GM19099 (cell line): Measurements from ENCODE around the gene CORO1C.

Source experiments
- POLR2A ChIP-seq: IDR thresholded peaks from 3 replicates; pipeline ENCODE4 v1.6.1; 2011; ENCODE audit warnings: low read depth; ENCODE audit not compliant: insufficient read length; ENCODE audit errors: extremely low read depth

CORO1C gene

GRCh38 chr12:108679106-108679681, 52.1 kb downstream of the CORO1C start:
- TF ChIP-seq POLR2A: no peak

DNA sequence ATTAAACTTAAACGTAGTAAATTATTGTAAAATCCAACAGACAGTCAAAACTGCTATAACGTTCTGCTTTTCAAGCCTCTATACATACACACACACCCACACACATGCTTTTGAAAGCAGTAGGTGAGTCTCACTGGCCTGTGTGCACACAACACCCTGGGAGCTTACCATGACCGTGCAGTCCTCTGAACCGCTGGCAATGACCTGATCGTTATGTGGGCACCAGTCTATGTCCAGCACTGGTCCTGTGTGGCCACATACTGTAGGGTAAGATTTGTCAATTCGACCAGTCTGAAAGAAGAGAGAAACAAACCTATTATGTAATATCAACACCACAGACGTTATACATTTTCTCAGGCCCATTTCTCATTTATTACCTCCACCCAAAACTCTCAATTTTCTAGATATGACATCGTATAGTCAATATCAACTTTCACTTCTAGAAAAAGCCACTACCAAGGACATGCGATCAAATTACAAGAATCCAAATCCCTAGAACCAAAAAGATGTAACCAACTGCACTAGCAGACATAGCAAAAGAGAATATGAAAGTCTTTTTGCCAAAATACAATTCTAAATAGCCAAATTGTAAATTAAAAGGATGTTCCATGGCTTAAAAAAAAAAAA, 53.1 kb downstream of the CORO1C start:
- TF ChIP-seq POLR2A: no peak

DNA sequence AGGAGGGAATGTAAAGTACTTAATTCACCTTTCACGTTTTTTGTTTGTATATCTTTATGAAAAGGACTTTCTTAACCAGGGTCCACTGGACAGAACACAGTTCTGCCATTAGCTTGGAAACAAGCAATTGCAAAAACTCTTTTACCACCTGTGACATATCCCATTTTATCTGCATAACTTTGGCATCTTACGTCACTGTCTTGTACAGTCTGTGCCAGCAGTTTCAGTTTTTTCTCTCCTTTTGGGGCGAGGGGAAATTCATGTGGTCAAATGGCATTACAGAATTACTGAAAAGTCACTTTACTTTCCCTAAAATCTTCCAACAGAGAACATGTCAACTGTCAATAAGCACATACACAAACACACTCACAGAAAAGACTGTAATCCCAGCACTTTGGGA, 53.9 kb downstream of the CORO1C start:
- no peak for TF ChIP-seq POLR2A

DNA sequence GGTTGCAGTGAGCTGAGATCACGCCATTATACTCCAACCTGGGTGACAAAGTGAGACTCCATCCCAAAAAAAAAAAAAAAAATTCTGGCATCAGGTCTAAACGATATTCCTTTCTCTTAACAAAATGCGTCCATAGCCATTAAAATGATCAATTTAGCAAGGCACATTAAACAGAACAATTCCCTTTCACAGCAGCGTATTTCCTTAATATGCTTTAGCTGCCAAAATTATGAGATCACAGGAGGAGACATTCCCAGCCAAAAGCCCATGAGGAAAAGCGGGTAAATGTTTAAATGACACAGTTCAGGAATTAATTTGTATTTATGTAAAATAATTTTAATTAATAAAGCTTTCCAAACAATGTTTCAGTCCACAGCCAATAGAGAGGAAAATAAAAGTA, 54.6 kb downstream of the CORO1C start:
- TF ChIP-seq POLR2A: no peak

DNA sequence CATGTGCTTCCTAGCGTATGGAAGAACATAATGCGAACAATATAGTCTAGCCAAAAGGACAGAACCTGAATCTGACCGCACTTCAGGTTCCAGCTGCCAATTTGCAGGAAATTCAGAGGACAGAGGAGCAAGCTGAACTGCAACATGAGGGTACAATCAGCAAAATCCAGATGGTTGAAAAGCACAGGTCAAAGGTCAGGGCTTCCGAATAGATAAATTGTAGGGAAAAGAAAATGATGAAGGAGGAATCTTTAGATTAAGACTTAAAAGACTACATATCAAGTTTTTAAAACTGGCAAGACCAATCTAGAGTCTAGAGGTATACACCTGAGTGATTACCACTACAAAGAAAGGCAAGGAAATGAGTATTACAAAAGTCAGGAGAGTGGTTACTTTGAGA, 55.5 kb downstream of the CORO1C start:
- no peak for TF ChIP-seq POLR2A

DNA sequence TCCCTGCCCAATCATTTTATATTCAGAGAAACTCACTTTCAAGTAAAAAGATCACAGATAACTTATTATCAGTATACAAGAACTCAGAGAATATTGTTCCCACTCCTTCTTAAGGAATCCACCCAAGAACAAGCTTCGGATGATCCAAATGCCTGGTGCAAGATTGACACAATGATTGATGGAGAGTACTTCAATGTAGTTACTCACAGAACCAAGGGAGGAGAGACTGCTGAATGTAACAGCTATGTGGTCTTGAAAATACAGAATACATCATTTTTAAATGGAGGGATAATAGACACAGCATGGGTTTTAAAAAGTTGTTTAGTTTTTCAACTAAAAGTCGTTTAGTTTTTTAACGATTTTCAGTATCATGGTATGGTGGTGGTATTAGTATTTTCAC, 59.3 kb downstream of the CORO1C start:
- no peak for TF ChIP-seq POLR2A

GRCh38 chr12:108671110-108671509, 60.2 kb downstream of the CORO1C start:
- no peak for TF ChIP-seq POLR2A

GRCh38 chr12:108670066-108670631, 61.2 kb downstream of the CORO1C start:
- TF ChIP-seq POLR2A: no peak

GRCh38 chr12:108668542-108668941, 62.8 kb downstream of the CORO1C start:
- no peak for TF ChIP-seq POLR2A

- no peak for TF ChIP-seq POLR2A
Measured at GRCh38 chr12:108668063-108668462, 63.3 kb downstream of the CORO1C start.

GRCh38 chr12:108667349-108667748, 64.0 kb downstream of the CORO1C start:
- no peak for TF ChIP-seq POLR2A

DNA sequence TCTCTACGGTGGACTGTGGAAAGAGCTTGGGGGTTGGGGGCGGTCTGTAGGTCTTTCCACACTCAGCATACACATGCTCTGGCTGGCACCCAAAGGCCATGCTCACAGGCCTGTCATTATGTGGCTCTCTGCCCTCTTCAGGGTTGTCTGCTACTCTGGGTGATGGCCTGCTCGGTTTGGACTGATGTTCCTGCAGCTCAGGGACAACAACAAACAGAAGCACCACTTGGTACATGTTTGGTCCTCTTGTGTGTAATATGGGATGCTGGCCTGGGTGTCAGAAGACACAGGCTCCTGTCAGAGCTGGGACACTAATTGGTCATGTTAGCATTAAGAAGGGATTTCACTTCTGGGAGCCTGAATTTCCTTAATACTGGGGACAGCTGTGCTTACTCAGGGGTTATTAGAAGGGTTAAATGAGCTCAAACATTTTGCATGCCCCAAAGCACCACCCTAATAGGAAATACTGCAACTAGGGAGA, 64.9 kb downstream of the CORO1C start:
- TF ChIP-seq POLR2A: no peak

DNA sequence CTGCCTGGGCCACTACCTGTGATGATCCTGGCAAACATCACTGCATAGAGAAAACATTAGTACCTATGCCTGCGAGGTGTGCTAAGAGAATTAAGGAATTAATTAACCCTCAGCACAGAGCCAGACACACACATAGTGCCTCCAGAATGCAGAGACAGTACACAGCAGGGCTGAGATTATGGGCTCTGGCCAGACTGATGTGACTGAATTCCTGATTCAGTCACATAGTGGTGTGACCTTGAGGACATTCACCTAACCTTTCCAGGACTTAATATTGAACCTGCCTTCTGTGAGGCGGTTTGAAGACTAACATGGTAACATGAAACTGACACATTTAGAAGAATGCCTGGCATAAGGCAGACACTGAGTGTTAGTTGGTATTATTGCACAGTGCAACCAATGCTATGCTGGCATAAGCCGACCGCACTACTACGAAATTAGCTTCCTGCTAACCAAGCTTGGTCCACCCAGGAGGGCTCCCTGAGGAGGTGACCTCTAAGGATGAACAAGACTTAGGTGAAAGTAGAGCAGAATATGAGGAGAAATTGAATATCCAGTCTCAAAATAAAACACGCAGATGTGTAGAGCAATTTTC, 65.6 kb downstream of the CORO1C start:
- no peak for TF ChIP-seq POLR2A

DNA sequence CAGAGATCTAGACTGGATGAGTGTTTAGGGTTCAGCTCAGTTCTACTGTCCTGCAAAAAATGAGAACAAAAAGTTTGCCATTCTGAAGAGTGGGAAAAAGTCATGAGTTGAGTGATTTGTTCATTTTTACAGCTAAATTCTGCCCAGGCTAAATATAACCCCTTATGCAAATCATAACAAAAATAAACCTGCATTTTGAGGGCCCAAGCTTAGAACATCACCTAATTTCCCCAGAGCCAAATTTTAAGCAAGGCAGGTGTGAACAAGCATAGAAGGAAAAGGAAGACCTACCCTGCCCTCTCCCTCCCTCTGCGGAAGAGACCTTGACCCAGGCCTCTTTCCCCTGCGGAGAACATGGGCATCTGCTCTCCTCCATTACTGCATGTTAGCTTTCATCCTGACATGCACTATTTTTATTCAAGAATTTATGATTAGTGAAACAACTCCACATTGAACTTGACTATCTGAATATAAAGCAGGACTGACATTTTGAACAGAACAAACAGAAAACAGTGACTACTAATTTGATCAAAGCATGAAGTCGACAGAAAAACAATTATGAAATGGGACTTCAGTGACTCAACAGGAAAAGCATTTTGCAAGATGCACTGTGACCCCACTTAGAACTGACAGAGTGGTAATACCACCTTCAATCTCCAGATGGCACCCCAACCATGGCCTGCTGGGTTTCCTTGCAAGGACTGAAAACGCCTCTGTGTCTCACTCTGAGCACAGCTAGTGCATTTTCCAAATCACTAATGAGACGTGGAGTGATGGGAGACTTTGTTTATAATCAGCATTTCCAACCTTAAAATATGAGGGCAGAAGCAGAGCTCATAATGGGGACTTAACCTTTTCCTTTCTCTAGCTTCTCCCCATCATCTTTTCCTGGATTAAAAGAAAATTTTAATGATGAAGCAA, 66.7 kb downstream of the CORO1C start:
- peak; percentile 25 for TF ChIP-seq POLR2A
